A549 (cell line): ENCODE measurements around the gene CRTC2. TPM values are rescaled to one million over a fixed set of nuclear protein-coding genes. Genes with fewer than 3 reads are reported as not detected.
A peak's percentile ranks its signal among the peaks of the same experiment; 100 is the strongest.

Source experiments
- ATAC-seq, 2 experiments: fragments of 200-7000 bp in 1 of 2; fragments of >200 bp in 1 of 2; cut with Nextera tagmentation in 1 of 2; cut with Tn5 transposase in 1 of 2; 3 replicates each; pipeline versions ENCODE4 v1.8.0 to v1.9.1; 2018 to 2020; ENCODE audit warnings: mild to moderate bottlenecking in 1 of 2, moderate library complexity in 1 of 2
- CTCF ChIA-PET: fragments of 300-600 bp; sonication (Branson Sonifier 250); formaldehyde crosslinking; extraction: SDS; loops from one replicate; lab custom pipeline; 2021; ENCODE audit warnings: antibody characterized with exemption, inconsistent platforms; lab: Yijun Ruan, JAX
- POLR2A ChIA-PET: fragments of 350-600 bp; formaldehyde crosslinking; extraction: SDS; loops from one replicate; lab custom pipeline; 2021; ENCODE audit warnings: antibody characterized with exemption, inconsistent platforms; lab: Yijun Ruan, JAX
- DNase-seq, 2 experiments: peaks; one replicate each; pipeline versions ENCODE4 v3.0.0 to v3.0.0-alpha.2; 2011 to 2016; ENCODE audit warnings: low read depth in 1 of 2, low spot score in 1 of 2
- FAIRE-seq: peaks from 2 replicates; lab custom pipeline; 2011; peaks lifted over from hg19 to GRCh38; lab: Jason Lieb, UNC
- H3K27ac ChIP-seq, 2 experiments: fragments of >200 bp; sonication (Bioruptor Twin); formaldehyde crosslinking; 3 replicates each; pipeline ENCODE4 v1.5.1; 2016 to 2017
- H3K4me1 ChIP-seq: fragments of >200 bp; sonication (Bioruptor Twin); formaldehyde crosslinking; 3 replicates; pipeline ENCODE4 v1.6.1; 2016
- H3K4me2 ChIP-seq: fragments of >200 bp; sonication (Bioruptor Twin); formaldehyde crosslinking; 3 replicates; pipeline ENCODE4 v1.6.1; 2016
- H3K4me3 ChIP-seq: fragments of >200 bp; sonication (Bioruptor Twin); formaldehyde crosslinking; 3 replicates; pipeline ENCODE4 v1.5.1; 2016
- H3K9me3 ChIP-seq: fragments of >200 bp; sonication (Bioruptor Twin); formaldehyde crosslinking; 3 replicates; pipeline ENCODE4 v1.6.1; 2016
- ATOH8 ChIP-seq: fragments of 250-450 bp; sonication (Bioruptor Pico); IDR thresholded peaks from 2 replicates; pipeline ENCODE4 v1.5.0; 2020; ENCODE audit warnings: low read depth, mild to moderate bottlenecking, moderate library complexity
- BHLHE40 ChIP-seq: IDR thresholded peaks from 2 replicates; pipeline ENCODE4 v1.6.1; 2012; ENCODE audit warnings: low read depth, low read length, inconsistent platforms
- CBX2 ChIP-seq: fragments of 200-600 bp; sonication (generic); IDR thresholded peaks from 2 replicates; pipeline ENCODE4 v1.6.1; 2016; ENCODE audit warnings: low read depth, mild to moderate bottlenecking, borderline replicate concordance
- CBX8 ChIP-seq: fragments of 200-600 bp; sonication (generic); IDR thresholded peaks from 2 replicates; pipeline ENCODE4 v1.6.1; 2016
- CHD4 ChIP-seq: fragments of 200-600 bp; sonication (generic); IDR thresholded peaks from 2 replicates; pipeline ENCODE4 v1.6.1; 2016; ENCODE audit warnings: antibody characterized with exemption, mild to moderate bottlenecking, borderline replicate concordance
- EHF ChIP-seq: fragments of 250-450 bp; sonication (Bioruptor Pico); IDR thresholded peaks from 2 replicates; pipeline ENCODE4 v1.5.0; 2020; ENCODE audit warnings: mild to moderate bottlenecking
- EP300 ChIP-seq, 2 experiments: fragments of >200 bp; sonication (Bioruptor Twin); formaldehyde crosslinking; IDR thresholded peaks; 2 replicates in 1 of 2; 3 replicates in 1 of 2; pipeline ENCODE4 v1.6.1; 2016 to 2017
- ESRRA ChIP-seq: fragments of 150-350 bp; IDR thresholded peaks from 2 replicates; pipeline ENCODE4 v1.6.1; 2014; ENCODE audit warnings: mild to moderate bottlenecking, low read length, borderline replicate concordance
- FOSL2 ChIP-seq, 2 experiments: fragments of 450-650 bp in 1 of 2; fragments of >200 bp in 1 of 2; sonication (Bioruptor Twin) in 1 of 2; formaldehyde crosslinking; IDR thresholded peaks; 2 replicates each; pipeline versions ENCODE4 v1.5.0 to v1.6.1; 2016 to 2020; ENCODE audit warnings: mild to moderate bottlenecking in 1 of 2, moderate library complexity in 1 of 2
- GATA3 ChIP-seq: IDR thresholded peaks from 2 replicates; pipeline ENCODE4 v1.6.1; 2012; ENCODE audit warnings: borderline replicate concordance
- HOXA7 ChIP-seq: fragments of 250-450 bp; sonication (Bioruptor Pico); IDR thresholded peaks from 2 replicates; pipeline ENCODE4 v1.5.0; 2020; ENCODE audit warnings: mild to moderate bottlenecking, moderate library complexity
- HOXB13 ChIP-seq: fragments of 250-450 bp; sonication (Bioruptor Pico); IDR thresholded peaks from 2 replicates; pipeline ENCODE4 v1.5.0; 2020; ENCODE audit warnings: low read depth, mild to moderate bottlenecking, moderate library complexity
- JUNB ChIP-seq: fragments of >200 bp; sonication (Bioruptor Twin); formaldehyde crosslinking; IDR thresholded peaks from 2 replicates; pipeline ENCODE4 v1.6.1; 2016
- KDM1A ChIP-seq: fragments of 200-600 bp; sonication (generic); IDR thresholded peaks from 2 replicates; pipeline ENCODE4 v1.6.1; 2016; ENCODE audit warnings: low read depth, mild to moderate bottlenecking
- KDM5A ChIP-seq: fragments of 200-600 bp; sonication (generic); IDR thresholded peaks from 2 replicates; pipeline ENCODE4 v1.6.1; 2016; ENCODE audit warnings: antibody characterized with exemption, mild to moderate bottlenecking
- MAFK ChIP-seq: fragments of 450-650 bp; IDR thresholded peaks from 2 replicates; pipeline ENCODE4 v1.6.1; 2014; ENCODE audit not compliant: partially characterized antibody
- MAZ ChIP-seq: fragments of 150-350 bp; IDR thresholded peaks from 2 replicates; pipeline ENCODE4 v1.6.1; 2014; ENCODE audit warnings: antibody characterized with exemption, low read depth, low read length, borderline replicate concordance
- MYC ChIP-seq: IDR thresholded peaks from 2 replicates; pipeline ENCODE4 v1.6.1; 2012; ENCODE audit warnings: mild to moderate bottlenecking, inconsistent platforms, low read length, improper control_type of control experiment, borderline replicate concordance
- NFE2L2 ChIP-seq: fragments of 150-350 bp; conservative IDR thresholded peaks from 2 replicates; pipeline ENCODE4 v1.6.1; 2014; ENCODE audit warnings: low read length
- NPAS2 ChIP-seq: fragments of 250-450 bp; sonication (Bioruptor Pico); IDR thresholded peaks from 2 replicates; pipeline ENCODE4 v1.8.0; 2022; ENCODE audit warnings: mild to moderate bottlenecking, moderate library complexity, borderline replicate concordance
- NR3C1 ChIP-seq: fragments of >200 bp; sonication (Bioruptor Twin); formaldehyde crosslinking; IDR thresholded peaks from 3 replicates; pipeline ENCODE4 v1.6.1; 2017
- PBX3 ChIP-seq: IDR thresholded peaks from 2 replicates; pipeline ENCODE4 v1.6.1; 2012
- POLR2AphosphoS2 ChIP-seq: conservative IDR thresholded peaks from 2 replicates; pipeline ENCODE4 v1.6.1; 2012; ENCODE audit warnings: low read length, improper control_type of control experiment, inconsistent platforms
- RFX5 ChIP-seq: fragments of 450-650 bp; IDR thresholded peaks from 2 replicates; pipeline ENCODE4 v1.7.1; 2014; ENCODE audit warnings: antibody characterized with exemption, mild to moderate bottlenecking, moderate library complexity
- RNF2 ChIP-seq: fragments of 200-600 bp; sonication (generic); IDR thresholded peaks from 2 replicates; pipeline ENCODE4 v1.6.1; 2016; ENCODE audit warnings: low read depth, mild to moderate bottlenecking, antibody characterized with exemption, moderate library complexity, borderline replicate concordance
- SMC3 ChIP-seq: fragments of >200 bp; sonication (Bioruptor Twin); formaldehyde crosslinking; IDR thresholded peaks from 3 replicates; pipeline ENCODE4 v1.6.1; 2018; ENCODE audit warnings: inconsistent platforms
- TFCP2L1 ChIP-seq: fragments of 250-450 bp; sonication (Bioruptor Pico); IDR thresholded peaks from 2 replicates; pipeline ENCODE4 v1.5.0; 2021; ENCODE audit warnings: mild to moderate bottlenecking
- TP53 ChIP-seq: fragments of 250-450 bp; sonication (Bioruptor Pico); IDR thresholded peaks from 2 replicates; pipeline ENCODE4 v1.5.0; 2021; ENCODE audit warnings: mild to moderate bottlenecking, moderate library complexity
- USF2 ChIP-seq: fragments of 450-650 bp; IDR thresholded peaks from 2 replicates; pipeline ENCODE4 v1.6.1; 2014; ENCODE audit warnings: antibody characterized with exemption
- WGBS: methylation state at CpG from one replicate; pipeline ENCODE4 v1.1.6; 2017; ENCODE audit errors: missing lambda C conversion rate; 5-methylcytosine and 5-hydroxymethylcytosine counted together
- polyA plus RNA-seq, 4 experiments: library from polyadenylated mRNA; depleted of rRNA in 3 of 4; stranded (reverse); fragments of >200 nt; fragmentation: RNase III in 1 of 4; extraction: RNeasy Plus Mini Kit Qiagen cat#74134 plus additional on column Dnase treatment in 1 of 4; gene quantifications; 2 replicates in 3 of 4; 3 replicates in 1 of 4; pipeline ENCODE4 v1.2.3, GENCODE V29; 2011 to 2017
- TF ChIP-seq, protein P1 (sequence below): fragments of >200 bp; sonication (Bioruptor Twin); formaldehyde crosslinking; IDR thresholded peaks from 3 replicates; pipeline ENCODE4 v1.6.1; 2016
- TF ChIP-seq, protein P2 (sequence below): fragments of >200 bp; sonication (Bioruptor Twin); formaldehyde crosslinking; IDR thresholded peaks from 3 replicates; pipeline ENCODE4 v1.5.1; 2016

Gene CRTC2
- polyA plus RNA-seq, 2 of the 4 experiments (the other 2 are of a cell fraction), result 19.7 to 22.3 TPM

GRCh38 chr1:153939476-153939875, 18.9 kb downstream of the CRTC2 start:
- POLR2A ChIA-PET, result no interaction called here
- FAIRE-seq (no peak), ATAC-seq (peak in 1 of 2 experiments; percentile 13; a peak in 2 of 6 replicates), DNase-seq (no peak)
- H3K4me2 ChIP-seq, result no peak overlapping the region
- CTCF ChIA-PET, result interaction anchor here (0.5 to 1.6 kb wide), 5 partner anchors 16 to 490 kb away, joined by 3 to 6 read pairs (median 4); partner anchors contain the start of gene RAB13
- WGBS, result 97% methylated on average over 12 of the region's 12 CpGs
- H3K27ac ChIP-seq, result no peak overlapping the region
- TF ChIP-seq HOXA7 (CRISPR knock-in tag), result no peak
- no peak for TF ChIP-seq NR3C1
- no peak for TF ChIP-seq MYC
- no peak for TF ChIP-seq ATOH8 (CRISPR knock-in tag)
- no peak for TF ChIP-seq TP53 (CRISPR knock-in tag)
- no peak for TF ChIP-seq GATA3
- no peak for TF ChIP-seq SMC3
- H3K4me3 ChIP-seq, result no peak overlapping the region
- H3K9me3 ChIP-seq, result no peaks in the 10 kb centered on the region
- H3K4me1 ChIP-seq, result 0 out of 3 replicates have a peak, but pooled peaks cover 3% of the 10 kb centered on the region

DNA sequence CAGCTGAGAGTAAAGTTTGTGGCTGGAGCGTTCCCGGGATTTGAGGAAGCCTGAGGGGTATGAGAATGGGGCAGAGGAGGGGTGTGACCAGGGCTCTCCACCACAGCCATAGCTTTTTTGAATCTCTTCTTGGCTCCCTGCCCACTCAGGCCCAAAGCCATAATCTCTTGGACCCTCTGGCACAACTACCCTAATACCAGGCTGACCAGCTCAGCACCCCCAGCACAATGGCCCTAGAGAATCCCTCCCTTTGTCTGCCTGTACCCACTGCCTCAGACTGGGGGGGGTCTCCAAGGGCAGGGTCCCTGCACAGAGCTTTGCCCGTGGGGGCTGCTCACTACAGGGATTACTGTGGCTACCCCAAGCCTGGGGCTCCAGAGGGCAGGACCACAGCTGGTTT, 19.4 kb downstream of the CRTC2 start:
- Histone ChIP-seq H3K4me2 (no peak overlapping the region), H3K9me3 (no peaks in the 10 kb centered on the region), H3K4me1 (no peaks in the 10 kb centered on the region), H3K4me3 (no peak overlapping the region), H3K27ac (no peak overlapping the region)
- CTCF ChIA-PET, result interaction anchor here (0.5 to 1.6 kb wide), 5 partner anchors 16 to 489 kb away, joined by 3 to 6 read pairs (median 4); partner anchors contain the start of gene RAB13
- 90% methylated on average over 3 of the region's 3 CpGs for WGBS
- TF ChIP-seq CBX2 (no peak), TP53 (CRISPR knock-in tag) (no peak), PBX3 (no peak), GATA3 (no peak), JUNB (no peak), KDM1A (no peak), RFX5 (no peak), MYC (no peak), POLR2AphosphoS2 (no peak), HOXB13 (CRISPR knock-in tag) (no peak), CHD4 (no peak), EP300 (IDR thresholded peaks at IDR 0.05) (no peak), ESRRA (no peak), TFCP2L1 (CRISPR knock-in tag) (no peak), FOSL2 (IDR thresholded peaks at IDR 0.05) (no peak), FOSL2 (CRISPR knock-in tag; IDR thresholded peaks at IDR 0.05) (no peak), CBX8 (no peak)
- TF ChIP-seq, protein P1, sequence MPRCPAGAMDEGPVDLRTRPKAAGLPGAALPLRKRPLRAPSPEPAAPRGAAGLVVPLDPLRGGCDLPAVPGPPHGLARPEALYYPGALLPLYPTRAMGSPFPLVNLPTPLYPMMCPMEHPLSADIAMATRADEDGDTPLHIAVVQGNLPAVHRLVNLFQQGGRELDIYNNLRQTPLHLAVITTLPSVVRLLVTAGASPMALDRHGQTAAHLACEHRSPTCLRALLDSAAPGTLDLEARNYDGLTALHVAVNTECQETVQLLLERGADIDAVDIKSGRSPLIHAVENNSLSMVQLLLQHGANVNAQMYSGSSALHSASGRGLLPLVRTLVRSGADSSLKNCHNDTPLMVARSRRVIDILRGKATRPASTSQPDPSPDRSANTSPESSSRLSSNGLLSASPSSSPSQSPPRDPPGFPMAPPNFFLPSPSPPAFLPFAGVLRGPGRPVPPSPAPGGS, result no peak
- DNase-seq, result no peak
- no peak for ATAC-seq
- no peak for FAIRE-seq
- POLR2A ChIA-PET, result no interaction called here

DNA sequence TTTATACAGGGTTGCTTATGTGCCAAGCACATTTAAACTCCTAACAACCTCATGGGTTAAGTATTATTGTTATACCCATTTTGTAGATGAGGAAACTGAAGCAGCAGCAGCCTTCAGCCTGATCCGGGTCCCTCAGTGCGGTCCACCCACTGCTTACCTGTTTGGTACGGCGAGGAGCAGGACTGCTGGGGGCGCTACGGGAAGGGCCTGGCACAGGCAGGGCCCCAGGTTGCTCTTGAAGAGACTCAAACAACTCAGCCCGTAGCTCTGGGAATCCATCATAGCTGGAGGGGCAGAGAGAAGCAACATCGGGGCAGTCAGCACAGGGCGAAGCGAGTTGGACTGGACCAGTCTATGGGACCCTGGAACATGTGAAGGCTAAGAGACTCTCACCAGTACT, 21.1 kb downstream of the CRTC2 start:
- no peak for FAIRE-seq
- Histone ChIP-seq H3K4me2 (no peak overlapping the region), H3K4me1 (no peaks in the 10 kb centered on the region), H3K9me3 (no peaks in the 10 kb centered on the region), H3K27ac (no peak overlapping the region), H3K4me3 (no peak overlapping the region)
- CTCF ChIA-PET, result interaction anchor here (0.8 to 1.1 kb wide), 5 partner anchors 8 to 127 kb away, joined by 3 to 7 read pairs (median 3); partner anchors contain the start of genes DENND4B and RAB13
- POLR2A ChIA-PET, result no interaction called here
- no peak for ATAC-seq
- DNase-seq, result no peak
- whole genome bisulfite sequencing, result 96% methylated on average over 10 of the region's 10 CpGs
- TF ChIP-seq MAZ (no peak), RFX5 (no peak), CBX8 (no peak), BHLHE40 (no peak), TP53 (CRISPR knock-in tag) (no peak), NPAS2 (CRISPR knock-in tag) (no peak), MAFK (no peak), USF2 (no peak), NFE2L2 (no peak), RNF2 (no peak), KDM5A (no peak), EHF (CRISPR knock-in tag) (no peak), POLR2AphosphoS2 (no peak)
- TF ChIP-seq, protein P2, sequence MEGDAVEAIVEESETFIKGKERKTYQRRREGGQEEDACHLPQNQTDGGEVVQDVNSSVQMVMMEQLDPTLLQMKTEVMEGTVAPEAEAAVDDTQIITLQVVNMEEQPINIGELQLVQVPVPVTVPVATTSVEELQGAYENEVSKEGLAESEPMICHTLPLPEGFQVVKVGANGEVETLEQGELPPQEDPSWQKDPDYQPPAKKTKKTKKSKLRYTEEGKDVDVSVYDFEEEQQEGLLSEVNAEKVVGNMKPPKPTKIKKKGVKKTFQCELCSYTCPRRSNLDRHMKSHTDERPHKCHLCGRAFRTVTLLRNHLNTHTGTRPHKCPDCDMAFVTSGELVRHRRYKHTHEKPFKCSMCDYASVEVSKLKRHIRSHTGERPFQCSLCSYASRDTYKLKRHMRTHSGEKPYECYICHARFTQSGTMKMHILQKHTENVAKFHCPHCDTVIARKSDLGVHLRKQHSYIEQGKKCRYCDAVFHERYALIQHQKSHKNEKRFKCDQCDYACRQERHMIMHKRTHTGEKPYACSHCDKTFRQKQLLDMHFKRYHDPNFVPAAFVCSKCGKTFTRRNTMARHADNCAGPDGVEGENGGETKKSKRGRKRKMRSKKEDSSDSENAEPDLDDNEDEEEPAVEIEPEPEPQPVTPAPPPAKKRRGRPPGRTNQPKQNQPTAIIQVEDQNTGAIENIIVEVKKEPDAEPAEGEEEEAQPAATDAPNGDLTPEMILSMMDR, result no peak
